Duodenal mucosa (tissue), 2 donors: Measurements from ENCODE around the gene IL6ST.
A peak's percentile ranks its signal among the peaks of the same experiment; 100 is the strongest.
"Not testable (repeated sequence)": the region's sequence is repeated elsewhere in the genome, so short reads cannot be mapped to it uniquely, and the experiment has no call there.

Source experiments
- H3K27ac ChIP-seq: one replicate; pipeline ENCODE4 v1.7.0; 2013; ENCODE audit warnings: low read depth, low read length
- H3K27me3 ChIP-seq, 2 donors: one replicate each; pipeline ENCODE4 v1.7.0; 2013; ENCODE audit warnings: low read length in 2 of 2, control low read depth in 1 of 2; ENCODE audit not compliant: insufficient read depth in 2 of 2, control insufficient read depth in 1 of 2
- H3K36me3 ChIP-seq, 2 donors: one replicate each; pipeline ENCODE4 v1.7.0; 2013; ENCODE audit warnings: low read length in 2 of 2, control low read depth in 1 of 2; ENCODE audit not compliant: insufficient read depth in 2 of 2, control insufficient read depth in 1 of 2
- H3K4me1 ChIP-seq, 2 donors: one replicate each; pipeline ENCODE4 v1.7.0; 2013; ENCODE audit warnings: low read length in 2 of 2, control low read depth in 1 of 2; ENCODE audit not compliant: insufficient read depth in 2 of 2, control insufficient read depth in 1 of 2
- H3K4me3 ChIP-seq, 2 donors: one replicate each; pipeline ENCODE4 v1.7.0; 2013; ENCODE audit warnings: low read length in 2 of 2, low read depth in 1 of 2
- H3K9ac ChIP-seq, 2 donors: one replicate each; pipeline ENCODE4 v1.7.0; 2013; ENCODE audit warnings: low read length in 2 of 2, low read depth in 1 of 2
- H3K9me3 ChIP-seq, 2 donors: one replicate each; pipeline ENCODE4 v1.7.0; 2013; ENCODE audit warnings: low read length in 2 of 2, control low read depth in 1 of 2; ENCODE audit not compliant: control insufficient read depth in 1 of 2

The IL6ST gene

DNA sequence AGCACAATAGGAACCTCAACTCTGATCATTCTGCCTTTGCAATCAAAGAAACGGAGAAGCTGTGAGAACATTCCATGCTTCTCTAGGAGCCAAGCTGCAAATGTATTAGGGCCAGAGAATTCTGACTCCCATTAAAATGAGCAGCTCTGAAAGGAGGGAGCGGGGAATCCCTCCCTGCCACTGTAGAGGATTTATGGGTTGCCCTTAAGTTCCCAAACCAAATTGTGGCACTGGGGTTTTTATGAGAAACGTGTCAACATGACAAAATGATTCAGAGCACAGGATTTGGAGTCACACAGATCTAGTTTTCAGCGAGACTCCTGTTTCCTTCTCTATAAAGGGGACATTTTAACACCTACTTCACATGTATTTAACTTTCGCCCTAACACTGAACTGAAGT is 1.8 kb downstream of the IL6ST start:
- Histone ChIP-seq H3K27ac (no peak overlapping the region), H3K36me3 (no peaks in the 10 kb centered on the region), H3K27me3 (no peaks in the 10 kb centered on the region), H3K4me1 (peaks cover 20 to 36% of the 10 kb centered on the region in 2 donors), H3K4me3 (peak overlapping the region; percentile 89 to 97), H3K9ac (peak overlapping the region; percentile 9 to 93), H3K9me3 (no peaks in the 10 kb centered on the region)

DNA sequence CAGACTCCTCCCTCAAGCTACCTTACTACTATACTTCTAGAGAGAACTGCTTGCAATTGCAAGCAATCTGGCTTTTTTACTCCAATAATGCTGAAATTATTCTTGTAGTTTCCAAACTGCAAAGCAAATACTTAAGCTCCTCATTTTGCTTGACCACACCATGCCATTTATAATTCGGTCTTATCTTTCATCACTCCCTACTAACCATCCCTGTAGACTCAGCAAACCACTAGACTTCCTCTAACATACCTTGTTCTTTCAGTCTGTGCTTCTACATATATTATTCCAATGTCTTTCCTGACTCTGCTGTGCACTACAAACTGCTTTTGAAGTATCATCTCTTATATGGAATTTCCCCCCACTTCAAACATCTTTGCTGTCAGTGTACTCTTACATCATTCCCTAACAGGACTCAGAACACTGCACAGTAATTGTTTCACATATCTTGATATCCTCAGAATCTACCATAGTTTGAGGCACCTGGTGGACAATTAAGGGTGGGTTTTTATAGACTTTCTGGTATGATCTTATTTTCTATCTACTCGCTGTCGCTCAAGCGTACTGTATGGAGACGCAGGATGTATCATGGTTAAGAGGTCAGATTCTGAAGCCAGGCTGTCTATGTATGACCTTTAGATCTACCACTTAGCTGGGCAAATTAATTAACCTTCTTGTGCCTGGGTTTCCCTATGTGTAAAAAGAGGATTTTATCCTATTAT is 2.8 kb downstream of the IL6ST start:
- Histone ChIP-seq H3K27me3 (no peaks in the 10 kb centered on the region), H3K4me1 (peaks cover 20 to 36% of the 10 kb centered on the region in 2 donors), H3K36me3 (no peaks in the 10 kb centered on the region), H3K9me3 (no peaks in the 10 kb centered on the region), H3K4me3 (peak overlapping the region; percentile 89 to 97), H3K9ac (no peak overlapping the region), H3K27ac (no peak overlapping the region)

DNA sequence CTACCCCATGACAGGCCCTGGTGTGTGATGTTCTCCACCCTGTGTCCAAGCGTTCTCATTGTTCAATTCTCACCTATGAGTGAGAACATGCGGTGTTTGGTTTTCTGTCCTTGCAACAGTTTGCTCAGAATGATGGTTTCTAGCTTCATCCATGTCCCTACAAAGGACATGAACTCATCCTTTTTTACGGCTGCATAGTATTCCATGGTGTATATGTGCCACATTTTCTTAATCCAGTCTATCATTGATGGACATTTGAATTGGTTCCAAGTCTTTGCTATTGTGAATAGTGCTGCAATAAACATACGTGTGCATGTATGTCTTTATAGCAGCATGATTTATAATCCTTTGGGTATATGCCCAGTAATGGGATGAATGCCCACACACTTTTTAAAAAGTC is 3.9 kb downstream of the IL6ST start:
- not testable (repeated sequence) for H3K36me3 ChIP-seq, H3K9me3 ChIP-seq, H3K9ac ChIP-seq, H3K4me3 ChIP-seq, H3K27me3 ChIP-seq, H3K27ac ChIP-seq
- peaks cover 20 to 31% of the 10 kb centered on the region in 2 donors for H3K4me1 ChIP-seq

DNA sequence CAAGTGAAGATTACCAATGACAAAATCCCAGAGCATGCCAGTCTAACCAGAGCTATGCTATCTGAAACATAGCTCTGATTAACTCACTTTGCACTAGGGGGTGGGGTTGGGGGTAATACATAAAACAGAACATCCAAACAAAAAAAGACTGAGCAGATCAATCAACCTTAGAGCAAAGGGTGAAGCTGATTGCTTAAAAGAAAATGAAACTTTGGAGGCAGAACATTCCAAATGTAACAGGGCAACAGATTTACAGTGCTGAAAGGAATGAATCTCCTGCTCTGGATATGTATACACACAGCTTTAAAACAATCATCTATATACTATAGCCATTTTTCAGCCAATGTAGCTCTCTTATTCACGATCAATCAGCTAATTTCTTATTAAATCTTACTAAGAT is 4.9 kb downstream of the IL6ST start:
- Histone ChIP-seq H3K27ac (no peak overlapping the region), H3K4me1 (peaks cover 20 to 27% of the 10 kb centered on the region in 2 donors), H3K36me3 (no peaks in the 10 kb centered on the region), H3K9me3 (no peaks in the 10 kb centered on the region), H3K4me3 (peak overlapping the region in 1 of 2 donors; percentile 31), H3K9ac (no peak overlapping the region), H3K27me3 (no peaks in the 10 kb centered on the region)

DNA sequence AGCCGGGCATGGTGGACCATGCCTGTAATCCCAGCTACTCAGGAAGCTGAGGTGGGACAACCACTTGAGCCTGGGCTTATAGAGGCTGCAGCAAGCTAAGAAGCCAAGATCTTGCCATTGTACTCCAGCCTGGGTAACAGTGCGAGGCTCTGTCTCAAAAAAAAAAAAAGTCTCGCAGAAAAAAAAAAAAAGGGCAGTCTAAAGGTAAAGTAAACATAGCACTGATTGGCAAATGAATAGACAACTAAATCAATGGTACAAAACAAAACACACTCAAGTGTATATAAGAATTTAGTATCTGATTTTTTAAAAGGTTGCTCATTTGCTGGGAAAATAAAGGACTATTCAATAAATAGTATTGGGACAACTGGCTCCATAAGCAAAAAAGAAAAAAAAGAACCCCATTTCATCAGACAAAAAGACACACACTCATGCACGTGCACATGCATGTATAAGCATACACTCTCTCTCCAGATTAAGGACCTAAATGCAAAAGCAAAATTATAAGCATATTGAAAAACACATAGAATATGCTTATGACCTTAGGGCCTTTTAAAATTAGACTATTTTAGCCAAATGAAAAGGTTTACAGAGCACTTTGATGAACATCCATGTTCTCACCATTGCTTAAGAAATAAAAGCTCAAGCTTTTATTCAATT is 5.7 kb downstream of the IL6ST start:
- no peaks in the 10 kb centered on the region for H3K36me3 ChIP-seq
- no peaks in the 10 kb centered on the region for H3K27me3 ChIP-seq
- H3K9ac ChIP-seq: no peak overlapping the region
- peaks cover 20 to 27% of the 10 kb centered on the region in 2 donors for H3K4me1 ChIP-seq
- H3K4me3 ChIP-seq: no peak overlapping the region
- no peak overlapping the region for H3K27ac ChIP-seq
- no peaks in the 10 kb centered on the region for H3K9me3 ChIP-seq

DNA sequence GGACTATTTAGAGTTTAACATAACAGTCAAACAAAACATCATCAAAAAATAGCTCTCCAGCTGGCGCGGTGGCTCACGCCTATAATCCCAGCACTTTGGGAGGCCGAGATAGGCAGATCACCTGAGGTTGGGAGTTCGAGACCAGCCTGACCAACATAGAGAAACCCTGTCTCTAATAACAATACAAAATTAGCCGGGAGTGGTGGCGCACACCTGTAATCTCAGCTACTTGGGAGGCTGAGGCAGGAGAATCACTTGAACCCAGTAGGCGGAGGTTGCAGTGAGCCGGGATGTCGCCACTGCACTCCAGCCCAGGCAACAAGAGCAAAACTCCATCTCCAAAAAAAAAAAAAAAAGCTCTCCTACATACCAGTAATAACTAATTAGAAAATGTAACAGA is 6.3 kb downstream of the IL6ST start:
- not testable (repeated sequence) for H3K9me3 ChIP-seq, H3K4me3 ChIP-seq, H3K27me3 ChIP-seq, H3K9ac ChIP-seq, H3K27ac ChIP-seq, H3K36me3 ChIP-seq
- H3K4me1 ChIP-seq: peaks cover 20 to 27% of the 10 kb centered on the region in 2 donors

DNA sequence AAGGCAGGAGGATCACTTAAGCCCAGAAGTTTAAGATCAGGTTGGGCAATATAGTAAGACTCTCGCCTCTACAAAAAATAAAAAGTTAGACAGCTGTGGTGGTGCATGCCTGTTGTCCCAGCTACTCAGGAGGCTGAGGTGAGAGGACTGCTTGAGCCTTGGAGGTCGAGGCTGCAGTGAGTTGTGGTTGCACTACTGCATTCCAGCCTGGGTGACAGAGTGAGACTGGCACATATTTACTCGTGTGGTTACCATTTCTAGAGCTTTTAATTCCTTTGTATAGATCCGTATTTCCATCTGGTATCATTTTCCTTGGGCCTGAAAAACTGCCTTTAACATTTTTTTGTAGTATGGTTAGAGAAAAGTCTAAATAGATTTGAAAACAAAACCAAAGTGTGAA is 7.8 kb downstream of the IL6ST start:
- peaks cover 16 to 17% of the 10 kb centered on the region in 2 donors for H3K4me1 ChIP-seq
- H3K9ac ChIP-seq: no peak overlapping the region
- H3K4me3 ChIP-seq: no peak overlapping the region
- H3K9me3 ChIP-seq: no peaks in the 10 kb centered on the region
- no peak overlapping the region for H3K27ac ChIP-seq
- no peaks in the 10 kb centered on the region for H3K36me3 ChIP-seq
- no peaks in the 10 kb centered on the region for H3K27me3 ChIP-seq

DNA sequence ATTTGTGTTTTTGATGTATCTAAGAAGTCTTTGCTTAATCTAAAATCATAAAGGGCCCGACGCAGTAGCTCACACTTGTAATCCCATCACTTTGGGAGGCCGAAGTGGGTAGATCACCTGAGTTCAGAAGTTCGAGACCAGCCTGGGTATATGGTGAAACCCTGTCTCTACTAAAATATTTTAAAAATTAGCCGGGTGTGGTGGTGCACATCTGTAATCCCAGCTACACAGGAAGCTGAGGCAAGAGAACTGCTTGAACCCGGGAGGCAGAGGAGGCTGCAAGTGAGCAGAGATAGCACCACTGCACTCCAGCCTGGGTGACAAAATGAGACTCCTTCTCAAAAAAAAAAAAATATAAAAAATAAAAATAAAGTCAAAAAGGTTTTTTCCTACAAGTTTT is 9.6 kb downstream of the IL6ST start:
- Histone ChIP-seq H3K27ac (no peak overlapping the region), H3K9ac (no peak overlapping the region), H3K4me3 (no peak overlapping the region), H3K36me3 (no peaks in the 10 kb centered on the region), H3K27me3 (no peaks in the 10 kb centered on the region), H3K9me3 (no peaks in the 10 kb centered on the region), H3K4me1 (peaks cover 11 to 12% of the 10 kb centered on the region in 2 donors)

DNA sequence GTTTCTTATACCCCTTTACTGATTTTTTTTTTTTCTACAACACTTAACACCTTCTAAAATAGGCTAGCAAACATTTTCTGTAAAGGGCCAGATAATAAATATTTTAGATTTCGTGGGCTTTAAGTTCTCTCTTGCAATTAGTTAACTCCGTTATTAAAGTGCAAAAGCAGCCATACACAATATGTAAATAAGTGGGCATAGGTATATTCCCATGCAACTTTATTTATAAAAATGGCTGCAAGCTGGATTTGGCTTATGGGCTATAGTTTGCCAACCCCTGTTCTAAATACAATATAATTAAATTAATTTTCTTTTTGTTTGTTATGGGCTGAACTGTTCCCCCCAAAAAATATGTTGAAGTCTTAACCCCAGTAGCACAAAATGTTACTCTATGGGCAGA is 10.8 kb downstream of the IL6ST start:
- Histone ChIP-seq H3K4me1 (peaks cover 0 to under 1% of the 10 kb centered on the region in 2 donors), H3K9ac (no peak overlapping the region), H3K9me3 (no peaks in the 10 kb centered on the region), H3K27ac (no peak overlapping the region), H3K27me3 (no peaks in the 10 kb centered on the region), H3K4me3 (no peak overlapping the region), H3K36me3 (peaks cover 2 to 4% of the 10 kb centered on the region in 2 donors)

DNA sequence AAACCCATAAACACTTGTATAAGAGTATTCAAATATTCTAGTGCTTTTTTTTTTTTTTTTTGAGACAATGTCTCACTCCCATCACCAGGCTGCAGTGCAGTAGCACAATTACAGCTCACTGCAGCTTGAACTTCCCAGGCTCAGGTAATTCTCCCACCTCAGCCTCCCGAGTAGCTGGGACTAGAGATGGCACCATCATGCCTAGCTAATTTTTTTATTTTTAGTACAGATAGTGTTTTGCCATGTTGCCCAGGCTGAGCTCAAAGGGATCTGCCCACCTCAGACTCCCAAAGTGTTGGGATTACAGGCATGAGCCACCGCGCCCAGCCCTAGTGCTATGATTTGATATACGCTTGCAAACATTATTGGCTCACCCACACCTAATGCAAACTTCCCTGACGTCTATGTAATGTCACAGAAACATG is 11.8 kb downstream of the IL6ST start:
- Histone ChIP-seq H3K36me3 (peaks cover 4% of the 10 kb centered on the region in 2 donors), H3K27ac (no peak overlapping the region), H3K9ac (no peak overlapping the region), H3K4me1 (no peaks in the 10 kb centered on the region), H3K9me3 (no peaks in the 10 kb centered on the region), H3K4me3 (no peak overlapping the region), H3K27me3 (no peaks in the 10 kb centered on the region)
